HTERT RPE-1 (cell line): ENCODE data around the gene ELP2.

Source experiments
- in situ Hi-C: fragments of 300-500 bp; cut with MboI; formaldehyde crosslinking; loops from 4 replicates; pipeline ENCODE4 v1.14.3; 2020; ENCODE audit warnings: low sequenced_read_pairs

ELP2 gene

DNA sequence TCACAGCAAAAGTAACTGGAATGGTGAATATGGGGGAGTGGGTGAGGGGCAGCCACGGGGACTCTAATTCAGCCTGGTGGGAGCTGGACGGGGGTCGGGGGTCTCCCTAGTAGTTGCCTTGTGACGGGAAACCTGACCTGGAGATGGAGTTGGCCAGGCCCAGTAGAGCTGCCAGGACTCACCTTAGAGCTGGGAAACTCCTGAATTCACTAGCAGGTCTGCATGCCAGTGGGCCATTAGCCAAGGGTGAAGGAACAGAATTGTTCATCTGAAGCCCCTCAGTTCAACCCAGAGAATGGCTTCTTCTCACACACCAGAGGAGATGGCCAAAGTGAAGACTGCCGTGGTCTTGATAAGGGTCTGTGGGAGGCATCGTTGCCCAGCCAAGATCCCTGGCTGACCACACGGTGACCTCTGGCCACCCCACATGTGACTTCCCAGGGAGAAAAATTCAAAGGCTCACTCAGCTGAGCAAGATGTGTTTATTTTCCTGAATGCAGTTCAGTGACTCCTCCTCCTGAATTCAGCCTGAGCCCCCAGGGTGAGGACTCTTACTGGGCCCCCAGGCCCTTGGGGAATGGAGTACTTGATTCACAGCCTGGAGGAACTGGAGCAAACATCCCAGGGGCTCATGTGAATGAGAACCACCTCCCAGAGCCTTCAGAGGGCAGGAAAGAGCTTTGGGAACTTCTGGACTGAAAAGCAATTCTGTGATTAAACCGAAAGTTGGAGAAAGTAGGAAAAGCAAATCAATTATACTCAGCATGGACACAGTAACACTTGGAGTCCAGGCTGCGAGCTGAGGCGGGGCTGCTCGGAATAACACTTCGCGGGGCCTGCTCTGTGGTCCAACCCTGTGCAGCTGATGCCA, 82.8 kb downstream of the ELP2 start:
- in situ Hi-C loops, result no loop called here

DNA sequence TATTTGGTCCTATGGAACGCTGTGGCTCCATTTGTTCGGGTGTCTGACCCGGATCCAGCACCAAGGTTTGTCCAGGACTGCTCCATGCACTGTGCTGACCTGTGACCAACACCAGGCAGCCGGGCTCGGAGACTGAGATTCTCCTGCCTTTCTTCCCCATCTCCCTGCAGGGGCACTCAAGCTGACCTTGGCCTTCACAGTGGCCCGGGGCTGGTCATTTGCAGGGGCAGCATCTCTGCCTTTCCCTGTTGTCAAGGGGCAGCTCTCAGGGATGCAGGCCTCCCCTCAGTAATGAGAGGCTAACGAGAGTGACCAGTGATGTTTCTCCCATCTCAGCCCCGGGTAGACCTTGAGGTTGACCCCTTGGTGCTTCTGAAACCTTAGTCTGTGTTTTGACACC, 85.1 kb downstream of the ELP2 start:
- in situ Hi-C loops, result no loop called here

DNA sequence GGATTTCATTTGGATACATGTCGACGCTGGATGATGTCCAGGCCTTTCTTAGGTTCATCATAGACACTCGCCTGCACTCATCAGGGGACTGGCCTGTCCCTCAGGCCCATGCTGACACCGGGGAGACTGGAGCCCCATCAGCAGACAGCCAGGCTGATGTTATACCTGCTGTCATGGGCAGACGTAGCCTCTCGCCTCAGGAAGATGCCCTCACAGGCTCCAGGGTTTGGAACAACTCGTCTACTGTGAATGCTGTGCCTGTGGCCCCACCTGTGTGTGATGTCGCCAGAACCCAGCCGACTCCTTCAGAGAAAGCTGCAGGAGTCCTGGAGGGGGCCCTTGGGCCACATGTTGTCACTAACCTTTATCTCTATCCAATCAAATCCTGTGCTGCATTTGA, 85.9 kb downstream of the ELP2 start:
- in situ Hi-C loops, result no loop called here

DNA sequence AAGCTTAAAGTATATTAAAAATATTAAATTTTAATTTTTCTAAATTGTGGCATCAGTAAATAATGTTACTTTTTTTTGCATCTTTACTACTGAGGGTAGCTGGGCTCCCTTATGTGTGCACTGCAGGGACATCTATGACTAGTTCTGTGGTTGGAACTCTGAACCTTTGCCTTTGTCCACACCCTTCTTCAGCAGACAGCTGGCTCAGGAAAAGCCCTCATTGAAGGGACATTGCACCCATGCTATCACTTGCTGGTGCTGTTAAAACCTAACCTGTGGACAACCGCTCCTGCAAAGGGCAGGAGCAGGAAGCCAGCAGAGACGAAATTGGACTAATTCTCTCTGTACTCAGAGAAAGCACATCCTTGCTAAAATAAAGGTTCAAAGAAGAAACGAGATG, 87.6 kb downstream of the ELP2 start:
- in situ Hi-C loops, result no loop called here

DNA sequence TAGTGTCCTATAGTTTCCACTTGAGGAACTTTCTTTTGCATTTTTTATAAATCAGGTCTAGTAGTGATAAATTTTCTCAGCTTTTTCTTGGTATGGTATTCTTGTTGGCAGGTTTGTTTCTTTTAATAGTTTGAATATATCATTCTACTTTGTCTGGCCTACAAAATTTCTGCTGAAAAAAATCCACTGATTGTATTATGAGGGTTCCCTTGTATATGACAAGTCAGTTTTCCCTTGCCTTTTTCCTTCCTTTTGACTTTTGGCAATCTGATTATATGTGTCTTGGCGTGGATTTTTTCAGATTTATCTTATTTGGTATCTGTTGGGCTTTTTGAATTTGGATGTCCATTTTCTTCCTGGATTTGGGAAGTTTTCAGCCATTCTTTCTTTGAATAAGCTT, 99.5 kb downstream of the ELP2 start:
- in situ Hi-C loops, result no loop called here
